ENCODE results near the gene E2F8. TPM values are rescaled to one million over a fixed set of nuclear protein-coding genes. Genes with fewer than 3 reads are reported as not detected.

E2F8 gene
- total and polyA plus RNA-seq, 2 donors (not counting 1 experiment from before 2014, with no cell fraction given): 0.17 to 0.94 TPM

DNA sequence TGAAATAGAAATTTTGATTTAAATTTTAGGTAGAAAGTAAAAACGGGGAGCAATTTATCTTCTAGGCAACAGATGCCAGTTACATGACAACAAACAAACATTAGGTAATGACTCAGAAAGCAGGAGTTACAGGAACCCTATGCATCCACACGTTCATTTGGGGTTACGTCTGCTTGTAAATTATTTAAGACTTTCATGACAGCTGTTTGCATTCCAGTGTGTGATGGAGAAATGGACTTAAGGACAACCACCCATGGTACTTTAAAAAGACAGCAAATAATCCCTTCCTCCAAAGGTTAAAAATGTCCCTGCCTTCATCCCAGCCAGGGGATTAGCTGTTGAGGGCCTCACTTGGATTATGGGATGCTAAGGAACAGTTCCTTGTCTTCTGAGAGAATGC is 11.8 kb downstream of the E2F8 start:
- Histone ChIP-seq H4K20me1 (ENCODE audit: control insufficient read depth, extremely low read depth, insufficient read depth, low read length) (no peaks in the 10 kb centered on the region), H3K4me3 (replicated peaks in 1 of 4; ENCODE audit: control extremely low read depth in 1 of 4, insufficient read depth in 1 of 4, low read depth in 3 of 4, low read length in 4 of 4) (no peak overlapping the region), H3K79me2 (ENCODE audit: control insufficient read depth, insufficient read depth, low read length) (no peaks in the 10 kb centered on the region), H3K36me3 (ENCODE audit: control insufficient read depth, insufficient read depth, low read length) (no peaks in the 10 kb centered on the region), H3K9ac (ENCODE audit: insufficient read depth, low read length) (no peak overlapping the region), H3K4me1 (ENCODE audit: control insufficient read depth, extremely low read depth, insufficient read depth, low read length) (no peaks in the 10 kb centered on the region), H2AFZ (ENCODE audit: low read length) (no peak overlapping the region), H3K27ac (ENCODE audit: insufficient read depth, low read length) (no peak overlapping the region), H3K9me3 (ENCODE audit: control insufficient read depth, insufficient read depth, low read depth, low read length) (no peaks in the 10 kb centered on the region), H3K4me2 (ENCODE audit: extremely low read depth, insufficient read depth, low read length) (no peak overlapping the region), H3K27me3 (ENCODE audit: control insufficient read depth, insufficient read depth, low read length) (no peaks in the 10 kb centered on the region)
- TF ChIP-seq, protein P1, sequence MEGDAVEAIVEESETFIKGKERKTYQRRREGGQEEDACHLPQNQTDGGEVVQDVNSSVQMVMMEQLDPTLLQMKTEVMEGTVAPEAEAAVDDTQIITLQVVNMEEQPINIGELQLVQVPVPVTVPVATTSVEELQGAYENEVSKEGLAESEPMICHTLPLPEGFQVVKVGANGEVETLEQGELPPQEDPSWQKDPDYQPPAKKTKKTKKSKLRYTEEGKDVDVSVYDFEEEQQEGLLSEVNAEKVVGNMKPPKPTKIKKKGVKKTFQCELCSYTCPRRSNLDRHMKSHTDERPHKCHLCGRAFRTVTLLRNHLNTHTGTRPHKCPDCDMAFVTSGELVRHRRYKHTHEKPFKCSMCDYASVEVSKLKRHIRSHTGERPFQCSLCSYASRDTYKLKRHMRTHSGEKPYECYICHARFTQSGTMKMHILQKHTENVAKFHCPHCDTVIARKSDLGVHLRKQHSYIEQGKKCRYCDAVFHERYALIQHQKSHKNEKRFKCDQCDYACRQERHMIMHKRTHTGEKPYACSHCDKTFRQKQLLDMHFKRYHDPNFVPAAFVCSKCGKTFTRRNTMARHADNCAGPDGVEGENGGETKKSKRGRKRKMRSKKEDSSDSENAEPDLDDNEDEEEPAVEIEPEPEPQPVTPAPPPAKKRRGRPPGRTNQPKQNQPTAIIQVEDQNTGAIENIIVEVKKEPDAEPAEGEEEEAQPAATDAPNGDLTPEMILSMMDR (conservative IDR thresholded peaks at IDR 0.05 in 1 of 2, IDR thresholded peaks at IDR 0.05 in 1 of 2; ENCODE audit: low read depth in 1 of 2, low read length in 2 of 2): no peak
- no peak for TF ChIP-seq EZH2 (IDR thresholded peaks at IDR 0.05; ENCODE audit: low read length, missing control alignments)
- no peak for DNase-seq (ENCODE audit: low read depth in 2 of 2)

DNA sequence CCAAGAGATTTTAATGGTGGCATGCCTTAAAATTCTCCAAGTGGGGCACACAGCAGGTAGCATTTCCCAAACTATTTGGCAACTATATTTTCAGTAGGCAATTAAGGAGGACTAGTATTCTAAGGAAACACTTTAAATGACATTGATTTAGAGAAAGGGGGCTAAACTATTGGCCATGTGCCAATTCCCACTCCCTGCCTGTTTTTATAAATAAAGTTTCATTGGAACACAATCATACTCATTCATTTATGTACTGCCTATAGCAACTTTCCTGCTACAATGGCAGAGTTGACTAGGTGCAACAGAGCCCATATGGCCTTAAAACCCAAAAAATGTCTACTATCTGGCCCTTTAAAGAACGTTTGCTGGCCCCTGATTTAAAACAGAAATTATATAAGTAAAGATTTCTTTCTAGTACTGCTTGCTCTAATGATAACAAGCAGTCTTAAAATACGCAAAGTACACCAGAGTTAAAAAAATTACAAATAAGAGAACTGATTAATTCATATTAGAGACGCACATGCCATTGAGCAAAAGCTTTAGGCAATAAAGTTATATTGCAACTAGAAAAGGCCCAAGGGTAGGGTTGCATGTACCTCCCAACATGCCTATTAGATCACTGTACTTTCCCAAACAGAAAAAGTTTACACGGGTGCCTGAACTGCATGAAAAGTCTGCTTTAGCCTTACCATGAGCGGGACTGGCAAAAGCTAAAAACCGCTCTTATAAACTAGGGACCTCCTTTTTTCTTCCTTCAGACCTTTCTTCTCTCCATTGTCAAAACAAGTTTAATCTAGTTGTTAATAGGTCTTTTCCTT is 14.2 kb downstream of the E2F8 start:
- Histone ChIP-seq H3K9me3 (ENCODE audit: control insufficient read depth, insufficient read depth, low read depth, low read length) (no peaks in the 10 kb centered on the region), H2AFZ (ENCODE audit: low read length) (no peak overlapping the region), H3K27ac (ENCODE audit: insufficient read depth, low read length) (no peak overlapping the region), H4K20me1 (ENCODE audit: control insufficient read depth, extremely low read depth, insufficient read depth, low read length) (no peaks in the 10 kb centered on the region), H3K9ac (ENCODE audit: insufficient read depth, low read length) (no peak overlapping the region), H3K4me2 (ENCODE audit: extremely low read depth, insufficient read depth, low read length) (no peak overlapping the region), H3K36me3 (ENCODE audit: control insufficient read depth, insufficient read depth, low read length) (no peaks in the 10 kb centered on the region), H3K27me3 (ENCODE audit: control insufficient read depth, insufficient read depth, low read length) (no peaks in the 10 kb centered on the region), H3K4me1 (ENCODE audit: control insufficient read depth, extremely low read depth, insufficient read depth, low read length) (no peaks in the 10 kb centered on the region), H3K4me3 (replicated peaks in 1 of 4; ENCODE audit: control extremely low read depth in 1 of 4, insufficient read depth in 1 of 4, low read depth in 3 of 4, low read length in 4 of 4) (no peak overlapping the region), H3K79me2 (ENCODE audit: control insufficient read depth, insufficient read depth, low read length) (no peaks in the 10 kb centered on the region)
- DNase-seq (ENCODE audit: low read depth in 2 of 2): no peak
- no peak for TF ChIP-seq EZH2 (IDR thresholded peaks at IDR 0.05; ENCODE audit: low read length, missing control alignments)
- TF ChIP-seq, protein P1 (conservative IDR thresholded peaks at IDR 0.05 in 1 of 2, IDR thresholded peaks at IDR 0.05 in 1 of 2; ENCODE audit: low read depth in 1 of 2, low read length in 2 of 2): no peak

DNA sequence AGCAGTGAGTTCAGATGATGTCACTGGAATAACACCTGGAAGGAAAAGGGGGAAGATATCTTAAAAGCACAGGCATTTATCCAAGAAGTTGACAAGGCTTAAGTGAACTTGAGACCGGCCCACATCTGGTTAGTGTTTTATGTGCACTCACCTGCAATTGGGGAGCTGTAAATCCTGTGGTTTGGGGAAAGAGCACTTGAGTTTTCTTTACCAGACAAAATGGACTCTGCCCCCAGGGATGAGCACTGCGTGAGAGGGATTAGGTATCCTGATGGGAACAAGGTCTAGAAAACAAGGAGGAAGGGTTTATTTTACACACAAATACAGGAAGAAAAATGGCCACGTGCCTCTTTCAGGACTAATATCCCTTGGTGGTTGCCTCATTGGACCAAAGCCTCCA is 15.2 kb downstream of the E2F8 start:
- Histone ChIP-seq H2AFZ (ENCODE audit: low read length) (no peak overlapping the region), H3K9me3 (ENCODE audit: control insufficient read depth, insufficient read depth, low read depth, low read length) (no peaks in the 10 kb centered on the region), H3K27me3 (ENCODE audit: control insufficient read depth, insufficient read depth, low read length) (no peaks in the 10 kb centered on the region), H3K79me2 (ENCODE audit: control insufficient read depth, insufficient read depth, low read length) (no peaks in the 10 kb centered on the region), H3K36me3 (ENCODE audit: control insufficient read depth, insufficient read depth, low read length) (no peaks in the 10 kb centered on the region), H3K27ac (ENCODE audit: insufficient read depth, low read length) (no peak overlapping the region), H3K4me3 (replicated peaks in 1 of 4; ENCODE audit: control extremely low read depth in 1 of 4, insufficient read depth in 1 of 4, low read depth in 3 of 4, low read length in 4 of 4) (no peak overlapping the region), H4K20me1 (ENCODE audit: control insufficient read depth, extremely low read depth, insufficient read depth, low read length) (no peaks in the 10 kb centered on the region), H3K4me1 (ENCODE audit: control insufficient read depth, extremely low read depth, insufficient read depth, low read length) (no peaks in the 10 kb centered on the region), H3K9ac (ENCODE audit: insufficient read depth, low read length) (no peak overlapping the region), H3K4me2 (ENCODE audit: extremely low read depth, insufficient read depth, low read length) (no peak overlapping the region)
- DNase-seq (ENCODE audit: low read depth in 2 of 2): no peak
- TF ChIP-seq, protein P1 (conservative IDR thresholded peaks at IDR 0.05 in 1 of 2, IDR thresholded peaks at IDR 0.05 in 1 of 2; ENCODE audit: low read depth in 1 of 2, low read length in 2 of 2): no peak
- no peak for TF ChIP-seq EZH2 (IDR thresholded peaks at IDR 0.05; ENCODE audit: low read length, missing control alignments)

Measured in fibroblast of lung (primary cell).